HL-60 (cell line): Measurements from ENCODE around the gene DNAH5.
A peak's percentile ranks its signal among the peaks of the same experiment; 100 is the strongest.
"Not testable (repeated sequence)": the region's sequence is repeated elsewhere in the genome, so short reads cannot be mapped to it uniquely, and the experiment has no call there.

Source experiments
- DNase-seq, 2 experiments: peaks; one replicate each; pipeline ENCODE4 v3.0.0-alpha.2; 2010 to 2020; ENCODE audit warnings: low read depth in 1 of 2, low spot score in 1 of 2
- H3K27ac ChIP-seq: fragments of 250-450 bp; sonication (Bioruptor Pico); replicated peaks from 2 replicates; pipeline ENCODE4 v1.5.1; 2020; ENCODE audit warnings: mild to moderate bottlenecking, moderate library complexity
- H3K27me3 ChIP-seq: fragments of 250-450 bp; sonication (Bioruptor Pico); 2 replicates; pipeline ENCODE4 v1.5.1; 2021; ENCODE audit warnings: mild to moderate bottlenecking, moderate library complexity; ENCODE audit not compliant: insufficient read depth, poor library complexity, severe bottlenecking
- H3K4me3 ChIP-seq: replicated peaks from 2 replicates; pipeline ENCODE4 v1.5.1; 2011; ENCODE audit warnings: mild to moderate bottlenecking, control low read depth, low read length; ENCODE audit not compliant: insufficient read depth
- GABPA ChIP-seq: IDR thresholded peaks from 2 replicates; pipeline ENCODE4 v1.6.1; 2012; ENCODE audit warnings: low read depth
- POLR2AphosphoS5 ChIP-seq: IDR thresholded peaks from 2 replicates; pipeline ENCODE4 v1.6.1; 2012; ENCODE audit warnings: low read depth
- SPI1 ChIP-seq: IDR thresholded peaks from 2 replicates; pipeline ENCODE4 v1.6.1; 2012; ENCODE audit warnings: low read depth, mild to moderate bottlenecking, borderline replicate concordance
- TF ChIP-seq, protein P1 (sequence below): IDR thresholded peaks from one replicate; pipeline ENCODE4 v1.5.1; 2011; ENCODE audit warnings: low read length, control low read depth, inconsistent platforms; ENCODE audit not compliant: insufficient read depth
- TF ChIP-seq, protein P2 (sequence below): IDR thresholded peaks from 2 replicates; pipeline ENCODE4 v1.6.1; 2012; ENCODE audit warnings: low read depth; ENCODE audit not compliant: insufficient replicate concordance

DNAH5 gene

DNA sequence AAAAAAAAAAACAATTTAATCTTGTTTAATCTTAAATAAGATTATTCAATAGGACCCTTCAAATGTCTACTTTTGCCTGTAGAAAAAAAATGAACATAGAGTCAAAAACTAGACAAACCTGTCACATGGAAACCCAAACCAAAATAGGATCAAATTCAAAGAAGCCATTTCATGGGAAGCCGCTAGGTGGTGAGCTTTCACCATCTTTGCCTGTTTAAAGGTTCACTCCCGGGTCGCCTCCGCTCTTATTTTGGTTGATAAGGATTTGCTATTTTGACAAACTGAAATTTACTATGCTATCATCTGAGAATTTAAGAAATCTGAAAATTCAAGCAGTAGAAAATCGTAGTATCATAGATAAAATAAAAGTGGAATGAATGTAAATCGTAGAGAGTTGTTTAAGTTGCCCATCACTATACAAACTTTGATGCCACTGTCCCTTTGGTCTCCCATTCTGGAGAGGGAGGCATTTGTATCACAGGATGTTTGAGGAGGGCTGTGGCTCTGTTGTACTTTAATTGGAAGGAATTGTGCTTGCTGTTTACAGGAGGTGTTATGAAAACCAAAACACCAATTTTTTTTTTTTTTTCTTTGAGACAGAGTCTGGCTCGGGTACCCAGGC, 43.5 kb upstream of the DNAH5 start:
- TF ChIP-seq, protein P1, sequence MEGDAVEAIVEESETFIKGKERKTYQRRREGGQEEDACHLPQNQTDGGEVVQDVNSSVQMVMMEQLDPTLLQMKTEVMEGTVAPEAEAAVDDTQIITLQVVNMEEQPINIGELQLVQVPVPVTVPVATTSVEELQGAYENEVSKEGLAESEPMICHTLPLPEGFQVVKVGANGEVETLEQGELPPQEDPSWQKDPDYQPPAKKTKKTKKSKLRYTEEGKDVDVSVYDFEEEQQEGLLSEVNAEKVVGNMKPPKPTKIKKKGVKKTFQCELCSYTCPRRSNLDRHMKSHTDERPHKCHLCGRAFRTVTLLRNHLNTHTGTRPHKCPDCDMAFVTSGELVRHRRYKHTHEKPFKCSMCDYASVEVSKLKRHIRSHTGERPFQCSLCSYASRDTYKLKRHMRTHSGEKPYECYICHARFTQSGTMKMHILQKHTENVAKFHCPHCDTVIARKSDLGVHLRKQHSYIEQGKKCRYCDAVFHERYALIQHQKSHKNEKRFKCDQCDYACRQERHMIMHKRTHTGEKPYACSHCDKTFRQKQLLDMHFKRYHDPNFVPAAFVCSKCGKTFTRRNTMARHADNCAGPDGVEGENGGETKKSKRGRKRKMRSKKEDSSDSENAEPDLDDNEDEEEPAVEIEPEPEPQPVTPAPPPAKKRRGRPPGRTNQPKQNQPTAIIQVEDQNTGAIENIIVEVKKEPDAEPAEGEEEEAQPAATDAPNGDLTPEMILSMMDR, result peak; percentile 31
- TF ChIP-seq, protein P2, sequence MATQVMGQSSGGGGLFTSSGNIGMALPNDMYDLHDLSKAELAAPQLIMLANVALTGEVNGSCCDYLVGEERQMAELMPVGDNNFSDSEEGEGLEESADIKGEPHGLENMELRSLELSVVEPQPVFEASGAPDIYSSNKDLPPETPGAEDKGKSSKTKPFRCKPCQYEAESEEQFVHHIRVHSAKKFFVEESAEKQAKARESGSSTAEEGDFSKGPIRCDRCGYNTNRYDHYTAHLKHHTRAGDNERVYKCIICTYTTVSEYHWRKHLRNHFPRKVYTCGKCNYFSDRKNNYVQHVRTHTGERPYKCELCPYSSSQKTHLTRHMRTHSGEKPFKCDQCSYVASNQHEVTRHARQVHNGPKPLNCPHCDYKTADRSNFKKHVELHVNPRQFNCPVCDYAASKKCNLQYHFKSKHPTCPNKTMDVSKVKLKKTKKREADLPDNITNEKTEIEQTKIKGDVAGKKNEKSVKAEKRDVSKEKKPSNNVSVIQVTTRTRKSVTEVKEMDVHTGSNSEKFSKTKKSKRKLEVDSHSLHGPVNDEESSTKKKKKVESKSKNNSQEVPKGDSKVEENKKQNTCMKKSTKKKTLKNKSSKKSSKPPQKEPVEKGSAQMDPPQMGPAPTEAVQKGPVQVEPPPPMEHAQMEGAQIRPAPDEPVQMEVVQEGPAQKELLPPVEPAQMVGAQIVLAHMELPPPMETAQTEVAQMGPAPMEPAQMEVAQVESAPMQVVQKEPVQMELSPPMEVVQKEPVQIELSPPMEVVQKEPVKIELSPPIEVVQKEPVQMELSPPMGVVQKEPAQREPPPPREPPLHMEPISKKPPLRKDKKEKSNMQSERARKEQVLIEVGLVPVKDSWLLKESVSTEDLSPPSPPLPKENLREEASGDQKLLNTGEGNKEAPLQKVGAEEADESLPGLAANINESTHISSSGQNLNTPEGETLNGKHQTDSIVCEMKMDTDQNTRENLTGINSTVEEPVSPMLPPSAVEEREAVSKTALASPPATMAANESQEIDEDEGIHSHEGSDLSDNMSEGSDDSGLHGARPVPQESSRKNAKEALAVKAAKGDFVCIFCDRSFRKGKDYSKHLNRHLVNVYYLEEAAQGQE, result no peak
- TF ChIP-seq POLR2AphosphoS5 (no peak), GABPA (no peak), SPI1 (no peak)
- Histone ChIP-seq H3K27ac (no peak overlapping the region), H3K4me3 (no peak overlapping the region), H3K27me3 (no peaks in the 10 kb centered on the region)
- peak in 1 of 2 experiments; percentile 23 for DNase-seq

- Histone ChIP-seq H3K27ac (no peak overlapping the region), H3K27me3 (no peaks in the 10 kb centered on the region)
- no peak for DNase-seq
These were observed 41.4 kb upstream of the DNAH5 start for GRCh38 chr5:13985731-13986418.

GRCh38 chr5:13984888-13985287, 40.4 kb upstream of the DNAH5 start:
- not testable (repeated sequence) for H3K27me3 ChIP-seq, H3K27ac ChIP-seq, H3K4me3 ChIP-seq, DNase-seq

More at GRCh38 chr5:13985731-13986418, 41.4 kb upstream of the DNAH5 start:
- TF ChIP-seq, protein P2, result no peak
- TF ChIP-seq POLR2AphosphoS5, result no peak
- TF ChIP-seq SPI1, result no peak
- no peak for TF ChIP-seq GABPA
- TF ChIP-seq, protein P1, result no peak
- H3K4me3 ChIP-seq, result no peak overlapping the region

DNA sequence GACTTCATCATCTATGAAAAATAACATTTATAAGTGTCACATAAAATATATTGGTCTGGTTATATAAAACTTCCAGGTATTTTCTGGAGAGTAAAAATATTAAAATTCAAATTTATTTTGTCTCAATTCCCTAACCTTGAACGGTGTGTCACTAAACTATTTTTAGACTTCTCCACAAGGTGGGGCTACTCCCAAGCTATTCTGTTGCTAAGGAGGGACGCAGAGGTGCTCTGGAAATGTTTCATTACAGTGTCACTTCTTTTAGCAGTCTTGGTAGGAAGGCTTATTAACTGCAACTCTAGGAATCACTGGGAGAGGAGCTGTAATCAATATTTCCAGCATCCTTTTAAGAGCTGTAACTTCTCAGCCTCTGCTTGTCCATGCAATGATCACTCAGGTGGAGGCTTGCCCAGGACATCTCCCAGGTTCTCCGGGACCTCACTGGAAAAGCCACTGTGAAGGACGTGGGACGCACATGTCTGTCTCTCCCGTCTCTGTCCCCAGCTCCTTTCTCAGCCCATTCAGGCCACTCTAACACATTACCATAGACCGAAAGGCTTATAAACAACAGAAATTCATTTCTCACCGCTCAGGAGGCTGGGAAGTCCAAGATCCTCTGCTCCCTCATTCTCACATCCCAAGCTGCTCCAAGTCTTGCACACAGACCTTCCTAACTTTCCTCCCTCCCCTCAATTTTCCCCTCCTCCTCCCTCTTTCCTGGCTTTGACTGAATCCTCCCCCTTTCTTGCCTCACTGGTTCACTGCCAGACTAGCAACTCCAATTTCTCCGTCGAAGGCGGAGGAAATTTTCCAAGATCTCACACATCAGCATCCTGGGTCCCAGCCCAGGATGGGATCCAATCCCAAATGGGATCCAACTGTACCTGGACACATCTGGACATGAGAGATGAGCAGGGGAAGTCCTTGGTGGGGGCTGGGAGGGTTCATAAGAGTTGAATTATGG, 32.7 kb upstream of the DNAH5 start:
- H3K4me3 ChIP-seq, result no peak overlapping the region
- DNase-seq, result peak in 1 of 2 experiments; percentile 15
- H3K27ac ChIP-seq, result no peak overlapping the region
- TF ChIP-seq GABPA (no peak), SPI1 (no peak), POLR2AphosphoS5 (no peak)
- TF ChIP-seq, protein P1, result no peak
- TF ChIP-seq, protein P2, result no peak
- H3K27me3 ChIP-seq, result no peaks in the 10 kb centered on the region
